ENCODE data around the gene SYNPO.

The SYNPO gene

DNA sequence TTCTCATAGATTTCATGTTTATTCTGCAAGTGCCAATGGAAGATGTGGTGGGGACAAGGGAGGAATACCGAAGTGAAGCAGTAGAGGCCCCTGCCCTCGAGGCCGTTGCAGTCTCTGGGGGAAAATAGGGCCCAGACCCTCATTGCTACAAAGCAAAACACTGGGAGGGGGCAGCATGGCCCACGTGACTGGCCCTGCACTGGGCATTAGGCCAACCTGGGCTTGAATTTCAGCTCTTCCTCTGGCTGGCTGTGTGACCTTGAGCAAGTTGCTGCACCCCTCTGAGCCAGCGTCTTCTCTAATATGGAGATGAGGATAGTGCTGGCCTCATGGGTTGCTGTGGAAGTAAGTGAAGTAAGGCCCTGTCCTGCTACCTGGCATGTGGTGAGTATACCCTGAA is 709 bp upstream of the SYNPO start:
- no peak for DNase-seq (ENCODE audit: extremely low spot score)
- POLR2A ChIA-PET, result interaction anchor here (2.1 kb wide), 1 partner anchor 61 kb away, joined by 5 read pairs; the partner anchor contains the start of gene RBM22
- no peak for TF ChIP-seq FOXK2 (IDR thresholded peaks at IDR 0.05)
- no peak for TF ChIP-seq SP1 (IDR thresholded peaks at IDR 0.05)
- CTCF ChIA-PET, result interaction anchor here (1.0 kb wide), 1 partner anchor 14 kb away, joined by 4 read pairs; no protein-coding TSS in a partner anchor

DNA sequence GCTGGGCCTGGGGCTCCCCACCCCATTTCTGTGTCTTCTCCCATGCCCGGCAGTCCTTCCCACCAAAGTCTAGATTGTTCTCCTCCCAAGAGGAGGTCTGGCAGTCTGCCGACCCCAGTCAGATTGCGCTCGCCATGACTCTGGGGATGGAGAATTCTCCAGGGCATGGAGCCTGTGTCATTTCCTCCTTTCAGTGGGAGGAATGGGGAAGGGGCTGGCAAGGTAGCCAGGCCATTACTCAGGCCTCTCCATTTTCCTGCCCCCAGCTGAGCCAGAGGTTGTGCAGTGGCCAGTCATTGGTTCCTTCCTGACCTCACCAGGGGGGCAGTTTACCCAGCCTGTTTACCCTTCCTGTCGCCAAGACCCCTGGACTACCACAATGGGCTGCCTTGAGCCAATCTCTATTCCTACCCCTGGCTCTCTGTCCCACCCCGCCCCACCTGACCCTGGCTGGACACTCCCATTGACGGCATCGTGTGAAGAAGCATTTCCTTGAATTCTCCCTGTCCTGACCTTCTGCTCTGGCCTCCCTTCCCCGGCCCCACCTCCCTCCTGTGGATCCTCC is 628 bp downstream of the SYNPO start:
- no peak for DNase-seq (ENCODE audit: extremely low spot score)
- ChIA-PET POLR2A (no interaction called here), CTCF (interaction anchor here (1.0 kb wide), 1 partner anchor 14 kb away, joined by 4 read pairs; no protein-coding TSS in a partner anchor)
- no peak for TF ChIP-seq BHLHE40 (IDR thresholded peaks at IDR 0.05; ENCODE audit: borderline replicate concordance)
- TF ChIP-seq, protein P1, sequence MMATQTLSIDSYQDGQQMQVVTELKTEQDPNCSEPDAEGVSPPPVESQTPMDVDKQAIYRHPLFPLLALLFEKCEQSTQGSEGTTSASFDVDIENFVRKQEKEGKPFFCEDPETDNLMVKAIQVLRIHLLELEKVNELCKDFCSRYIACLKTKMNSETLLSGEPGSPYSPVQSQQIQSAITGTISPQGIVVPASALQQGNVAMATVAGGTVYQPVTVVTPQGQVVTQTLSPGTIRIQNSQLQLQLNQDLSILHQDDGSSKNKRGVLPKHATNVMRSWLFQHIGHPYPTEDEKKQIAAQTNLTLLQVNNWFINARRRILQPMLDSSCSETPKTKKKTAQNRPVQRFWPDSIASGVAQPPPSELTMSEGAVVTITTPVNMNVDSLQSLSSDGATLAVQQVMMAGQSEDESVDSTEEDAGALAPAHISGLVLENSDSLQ (IDR thresholded peaks at IDR 0.05), result no peak
- TF ChIP-seq NFRKB (IDR thresholded peaks at IDR 0.05), result no peak
- no peak for TF ChIP-seq SUZ12 (IDR thresholded peaks at IDR 0.05)

DNA sequence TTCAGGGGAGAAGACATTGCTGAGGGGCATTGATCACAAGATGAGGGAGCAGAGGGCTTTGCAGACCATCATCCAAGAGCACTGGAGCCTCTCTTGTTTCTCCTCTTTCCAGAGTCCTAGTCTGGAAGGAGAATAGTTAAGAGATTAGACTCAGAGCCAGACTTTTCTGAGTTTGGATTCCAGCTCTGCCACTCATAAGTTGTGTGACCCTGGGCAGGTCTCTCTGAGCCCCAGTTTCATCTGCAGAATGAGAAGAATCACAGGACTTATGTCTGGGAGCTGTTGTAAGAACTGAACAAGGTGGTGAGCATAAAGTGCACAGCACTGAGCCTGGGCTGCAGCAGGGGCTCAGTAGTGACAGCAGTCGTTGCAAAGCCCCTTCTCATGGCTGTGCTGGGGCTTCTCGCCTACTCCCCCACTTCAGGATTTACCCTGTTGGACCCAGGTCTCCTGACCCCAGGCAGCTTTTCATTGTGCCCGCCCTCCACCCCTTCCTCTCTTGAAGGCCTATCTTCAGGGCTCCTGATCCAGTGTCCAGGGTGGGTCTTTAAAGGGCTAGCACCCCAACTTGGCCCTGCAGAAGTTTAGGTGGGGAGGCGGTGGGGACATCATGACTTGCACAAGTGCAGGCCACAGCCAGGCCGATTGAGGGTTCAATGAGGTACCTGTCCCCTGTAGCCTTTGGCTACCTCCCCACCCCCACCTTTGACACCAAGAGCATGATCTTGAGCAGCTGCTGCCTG is 1.5 kb downstream of the SYNPO start:
- ChIA-PET POLR2A (interaction anchor here (1.4 to 1.6 kb wide), 2 partner anchors 15 to 59 kb away, joined by 6 to 10 read pairs; partner anchors contain the start of gene RBM22), CTCF (interaction anchor here (0.5 to 2.0 kb wide), 2 partner anchors 14 to 82 kb away, joined by 3 to 7 read pairs; no protein-coding TSS in a partner anchor)
- TF ChIP-seq ARNT (IDR thresholded peaks at IDR 0.05), result no peak
- no peak for TF ChIP-seq TARDBP (IDR thresholded peaks at IDR 0.05)
- TF ChIP-seq CTBP1 (IDR thresholded peaks at IDR 0.05; ENCODE audit: borderline replicate concordance), result no peak
- TF ChIP-seq LEF1 (IDR thresholded peaks at IDR 0.05; ENCODE audit: borderline replicate concordance), result no peak
- no peak for TF ChIP-seq FOXM1 (IDR thresholded peaks at IDR 0.05; ENCODE audit: borderline replicate concordance)
- DNase-seq (ENCODE audit: extremely low spot score), result no peak

DNA sequence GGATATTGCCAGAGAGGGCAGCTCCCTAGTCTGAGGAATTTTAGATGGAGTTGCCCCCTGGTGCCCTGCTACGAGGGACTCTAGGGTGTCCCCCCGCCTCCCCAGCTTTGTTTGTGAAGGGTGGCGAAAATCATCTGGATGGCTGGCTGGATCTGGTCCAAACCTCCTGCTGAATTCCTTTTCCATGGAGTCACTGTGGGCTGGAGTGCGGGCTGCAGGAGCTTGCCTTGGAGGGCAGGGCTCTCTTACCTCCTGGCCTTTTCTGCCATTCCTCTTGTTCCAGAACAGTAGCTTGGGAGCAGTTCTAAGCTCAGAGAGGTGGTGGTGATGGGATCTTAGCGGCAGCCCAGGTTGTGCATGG is 2.1 kb downstream of the SYNPO start:
- POLR2A ChIA-PET, result interaction anchor here (1.4 to 1.6 kb wide), 2 partner anchors 15 to 58 kb away, joined by 6 to 10 read pairs; partner anchors contain the start of gene RBM22
- CTCF ChIA-PET, result interaction anchor here (0.5 to 2.0 kb wide), 4 partner anchors 10 to 83 kb away, joined by 3 to 7 read pairs (median 4); no protein-coding TSS in a partner anchor

DNA sequence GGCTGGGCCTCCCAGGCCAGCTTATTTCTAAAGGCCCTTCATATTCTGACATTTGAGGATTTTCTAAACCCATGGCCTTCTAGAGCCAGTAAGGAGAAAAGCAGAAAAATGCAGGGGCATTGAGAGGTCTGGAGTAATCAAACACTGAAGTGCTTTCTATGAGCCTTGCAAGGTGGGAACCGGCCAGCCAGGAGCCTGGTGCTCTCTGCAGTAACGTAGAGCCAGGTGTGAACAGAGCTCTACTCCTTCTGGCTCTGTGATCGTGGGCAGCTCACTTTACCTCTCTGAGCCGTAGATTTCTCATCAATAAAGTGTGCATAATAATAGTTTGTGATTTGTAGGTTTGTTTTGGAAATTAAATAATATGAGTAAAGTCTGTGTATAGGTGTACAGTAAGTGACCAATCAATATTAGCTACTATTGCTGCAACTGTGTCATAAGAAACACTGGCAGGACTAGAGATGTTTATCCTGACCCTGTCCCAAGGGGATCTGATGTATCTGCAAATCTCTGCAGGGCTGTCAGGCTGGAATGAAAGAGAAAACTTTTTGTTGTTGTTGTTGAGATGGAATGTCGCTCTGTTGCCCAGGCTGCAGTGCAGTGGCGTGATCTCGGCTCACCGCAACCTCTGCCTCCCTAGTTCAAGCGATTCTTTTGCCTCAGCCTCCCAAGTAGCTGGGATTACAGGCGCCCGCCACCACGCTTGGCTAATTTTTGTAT is 2.7 kb downstream of the SYNPO start:
- DNase-seq (ENCODE audit: extremely low spot score), result no peak
- TF ChIP-seq NFRKB (IDR thresholded peaks at IDR 0.05) (no peak), SP1 (IDR thresholded peaks at IDR 0.05) (no peak), L3MBTL2 (conservative IDR thresholded peaks at IDR 0.05) (no peak), TARDBP (IDR thresholded peaks at IDR 0.05) (no peak), FOXM1 (IDR thresholded peaks at IDR 0.05; ENCODE audit: borderline replicate concordance) (no peak), SUZ12 (IDR thresholded peaks at IDR 0.05) (no peak), FOXK2 (IDR thresholded peaks at IDR 0.05) (no peak), ZNF384 (IDR thresholded peaks at IDR 0.05) (no peak), CTBP1 (IDR thresholded peaks at IDR 0.05; ENCODE audit: borderline replicate concordance) (no peak), FOXA1 (IDR thresholded peaks at IDR 0.05) (no peak), HDGF (IDR thresholded peaks at IDR 0.05; ENCODE audit: borderline replicate concordance) (no peak), BHLHE40 (IDR thresholded peaks at IDR 0.05; ENCODE audit: borderline replicate concordance) (no peak), ARNT (IDR thresholded peaks at IDR 0.05) (no peak), LEF1 (IDR thresholded peaks at IDR 0.05; ENCODE audit: borderline replicate concordance) (no peak), ELF4 (IDR thresholded peaks at IDR 0.05) (no peak)
- TF ChIP-seq, protein P1 (IDR thresholded peaks at IDR 0.05), result no peak
- ChIA-PET POLR2A (interaction anchor here (1.4 to 1.6 kb wide), 2 partner anchors 14 to 58 kb away, joined by 6 to 10 read pairs; partner anchors contain the start of gene RBM22), CTCF (interaction anchor here (0.5 to 2.0 kb wide), 4 partner anchors 10 to 83 kb away, joined by 3 to 7 read pairs (median 4); no protein-coding TSS in a partner anchor)

More for the DNA sequence above, 2.1 kb downstream of the SYNPO start:
- TF ChIP-seq SUZ12 (IDR thresholded peaks at IDR 0.05) (no peak), ELF4 (IDR thresholded peaks at IDR 0.05) (no peak), TARDBP (IDR thresholded peaks at IDR 0.05) (no peak), ARNT (IDR thresholded peaks at IDR 0.05) (no peak), HDGF (IDR thresholded peaks at IDR 0.05; ENCODE audit: borderline replicate concordance) (no peak), SP1 (IDR thresholded peaks at IDR 0.05) (no peak), LEF1 (IDR thresholded peaks at IDR 0.05; ENCODE audit: borderline replicate concordance) (no peak), BHLHE40 (IDR thresholded peaks at IDR 0.05; ENCODE audit: borderline replicate concordance) (no peak), FOXM1 (IDR thresholded peaks at IDR 0.05; ENCODE audit: borderline replicate concordance) (no peak)
- TF ChIP-seq, protein P1 (IDR thresholded peaks at IDR 0.05), result no peak
- no peak for DNase-seq (ENCODE audit: extremely low spot score)

DNA sequence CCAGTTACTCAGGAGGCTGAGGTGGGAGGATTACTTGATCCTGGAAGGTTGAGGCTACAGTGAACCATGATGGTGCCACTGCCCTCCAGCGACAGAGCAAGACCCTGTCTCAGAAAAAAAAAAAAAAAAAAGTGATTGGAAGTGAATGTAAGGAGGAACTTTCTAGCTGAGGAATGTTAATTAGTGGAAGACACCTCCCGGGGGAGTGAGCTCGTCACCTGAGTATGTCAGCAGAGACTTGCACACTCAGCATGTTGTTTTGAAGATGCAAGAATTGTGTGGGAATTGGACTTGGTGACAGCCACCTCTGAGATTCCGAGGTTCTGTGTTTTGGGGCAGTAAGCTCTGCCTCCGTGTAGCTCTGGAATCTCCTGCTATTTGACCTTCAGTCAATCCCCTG is 3.6 kb downstream of the SYNPO start:
- no peak for DNase-seq (ENCODE audit: extremely low spot score)
- TF ChIP-seq, protein P1 (IDR thresholded peaks at IDR 0.05), result no peak
- TF ChIP-seq NFRKB (IDR thresholded peaks at IDR 0.05) (no peak), L3MBTL2 (conservative IDR thresholded peaks at IDR 0.05) (no peak), SP1 (IDR thresholded peaks at IDR 0.05) (no peak), TARDBP (IDR thresholded peaks at IDR 0.05) (no peak), SUZ12 (IDR thresholded peaks at IDR 0.05) (no peak), ZNF384 (IDR thresholded peaks at IDR 0.05) (no peak), CTBP1 (IDR thresholded peaks at IDR 0.05; ENCODE audit: borderline replicate concordance) (no peak), FOXA1 (IDR thresholded peaks at IDR 0.05) (no peak), BHLHE40 (IDR thresholded peaks at IDR 0.05; ENCODE audit: borderline replicate concordance) (no peak), HDGF (IDR thresholded peaks at IDR 0.05; ENCODE audit: borderline replicate concordance) (no peak), FOXK2 (IDR thresholded peaks at IDR 0.05) (no peak)
- POLR2A ChIA-PET, result interaction anchor here (0.9 kb wide), 1 partner anchor 11 kb away, joined by 4 read pairs; no protein-coding TSS in a partner anchor
- CTCF ChIA-PET, result interaction anchor here (0.7 to 2.0 kb wide), 2 partner anchors 84 to 101 kb away, joined by 3 to 7 read pairs; no protein-coding TSS in a partner anchor
